HUES48 (cell line): ENCODE measurements around the gene MLKL.
A peak's percentile ranks its signal among the peaks of the same experiment; 100 is the strongest.

Experiments used
- H3K27ac ChIP-seq: one replicate; pipeline ENCODE4 v1.7.0; 2013; ENCODE audit warnings: low read depth, low read length, inconsistent platforms
- H3K27me3 ChIP-seq: 2 replicates; pipeline ENCODE4 v1.6.1; 2013; ENCODE audit warnings: mild to moderate bottlenecking, low read length; ENCODE audit not compliant: control insufficient read depth, insufficient read depth
- H3K36me3 ChIP-seq: 2 replicates; pipeline ENCODE4 v1.6.1; 2013; ENCODE audit warnings: low read length; ENCODE audit not compliant: control insufficient read depth, insufficient read depth
- H3K4me1 ChIP-seq: 2 replicates; pipeline ENCODE4 v1.6.1; 2013; ENCODE audit warnings: mild to moderate bottlenecking, low read length; ENCODE audit not compliant: control insufficient read depth, insufficient read depth
- H3K4me3 ChIP-seq: 2 replicates; pipeline ENCODE4 v1.5.1; 2013; ENCODE audit warnings: mild to moderate bottlenecking, low read depth, low read length
- H3K9ac ChIP-seq: 2 replicates; pipeline ENCODE4 v1.6.1; 2013; ENCODE audit warnings: mild to moderate bottlenecking, low read depth, low read length, moderate library complexity
- H3K9me3 ChIP-seq: 2 replicates; pipeline ENCODE4 v1.6.1; 2013; ENCODE audit warnings: low read length; ENCODE audit not compliant: control insufficient read depth, insufficient read depth

The MLKL gene

DNA sequence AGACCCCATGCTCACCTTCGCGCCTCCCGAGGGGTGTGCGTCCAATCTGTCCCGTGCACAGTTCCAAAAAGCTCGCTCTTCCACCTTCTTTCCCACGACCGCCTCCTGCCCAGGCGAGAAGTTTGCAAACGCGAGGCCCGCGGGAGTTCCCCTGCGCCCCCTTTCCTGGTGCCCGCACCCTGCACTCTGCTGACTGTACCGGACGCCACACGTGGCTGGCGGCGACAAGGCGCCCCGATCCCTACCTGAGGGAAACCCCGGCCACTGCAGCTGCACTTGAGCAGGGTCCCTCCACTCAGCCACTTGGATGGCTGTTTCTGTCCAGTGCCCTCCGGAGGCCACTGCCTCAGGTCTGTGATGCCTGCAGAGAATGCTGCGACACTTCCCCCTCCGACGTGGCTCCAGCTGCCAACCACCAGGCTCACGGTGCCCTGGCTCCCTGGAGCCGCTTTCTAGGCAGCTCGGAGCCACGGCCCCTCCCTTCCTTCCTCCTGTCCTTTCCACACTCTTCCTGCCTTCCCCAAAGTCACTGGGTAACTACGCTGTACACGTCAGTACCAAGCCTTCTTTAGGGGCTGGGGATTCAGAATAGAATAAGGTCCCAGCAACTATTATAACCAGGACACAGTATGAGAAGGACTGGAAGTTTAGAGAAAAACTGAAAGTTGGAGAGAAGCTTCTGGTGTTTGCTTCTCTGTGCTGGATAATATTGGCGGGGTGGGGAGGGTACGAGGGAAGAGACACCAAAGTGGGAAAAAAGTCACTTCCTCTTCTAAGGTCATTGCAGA is at the start of gene MLKL:
MLKL (minus strand) TSS at position 425 of the 788 bp plus-strand sequence. CDS start 5,105 bp downstream, outside the sequence.
- Histone ChIP-seq H3K27me3 (peaks cover 14% of the 10 kb centered on the region), H3K4me3 (peak within 1 kb of the TSS; percentile 61), H3K9me3 (no peaks in the 10 kb centered on the region), H3K9ac (peak within 1 kb of the TSS; percentile 5; the same call in 1 of the 2 replicates), H3K36me3 (no peaks in the 10 kb centered on the region), H3K27ac (no peak within 1 kb of the TSS), H3K4me1 (no peaks in the 10 kb centered on the region)

DNA sequence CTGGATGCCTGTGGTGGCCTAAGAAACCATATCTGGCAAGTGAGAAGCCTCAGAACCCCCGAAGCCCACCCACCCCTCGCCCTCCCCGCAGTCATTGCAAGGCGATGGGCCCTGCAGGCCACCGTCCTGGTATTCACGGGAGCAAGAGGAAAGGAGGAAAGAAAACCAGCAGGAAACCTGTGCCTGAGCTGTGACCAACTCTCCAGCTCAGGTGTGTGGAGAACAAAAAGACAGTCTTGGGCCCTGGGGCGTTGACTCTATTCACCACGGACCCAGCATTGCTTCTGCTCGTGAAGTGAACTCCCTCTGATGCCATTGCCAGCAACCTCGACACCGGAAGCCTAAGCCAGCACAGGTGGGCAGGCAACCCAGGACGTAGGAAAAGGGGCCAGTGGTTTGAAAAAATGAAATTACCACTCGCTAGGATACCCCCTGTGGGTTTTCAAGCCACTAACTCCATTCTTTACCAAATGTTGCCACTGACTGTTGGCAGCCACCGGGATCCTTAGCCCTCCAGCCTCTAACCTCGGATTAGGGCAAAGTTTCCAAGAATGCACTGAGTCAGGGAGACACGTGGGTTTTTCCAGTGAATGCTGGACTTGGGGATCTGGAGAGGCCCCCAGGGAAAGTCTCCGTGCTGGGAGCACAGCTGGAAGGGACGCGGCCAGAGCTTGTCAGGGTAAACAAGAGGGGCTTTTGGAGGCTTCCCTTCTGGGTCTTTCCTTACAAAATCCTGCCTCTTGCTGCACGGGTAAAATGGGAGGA is 48.8 kb upstream of the MLKL start:
- Histone ChIP-seq H3K27me3 (no peaks in the 10 kb centered on the region), H3K27ac (peak overlapping the region; percentile 46), H3K9me3 (no peaks in the 10 kb centered on the region), H3K36me3 (no peaks in the 10 kb centered on the region), H3K4me1 (peaks cover 13% of the 10 kb centered on the region), H3K4me3 (no peak overlapping the region), H3K9ac (no peak overlapping the region)

DNA sequence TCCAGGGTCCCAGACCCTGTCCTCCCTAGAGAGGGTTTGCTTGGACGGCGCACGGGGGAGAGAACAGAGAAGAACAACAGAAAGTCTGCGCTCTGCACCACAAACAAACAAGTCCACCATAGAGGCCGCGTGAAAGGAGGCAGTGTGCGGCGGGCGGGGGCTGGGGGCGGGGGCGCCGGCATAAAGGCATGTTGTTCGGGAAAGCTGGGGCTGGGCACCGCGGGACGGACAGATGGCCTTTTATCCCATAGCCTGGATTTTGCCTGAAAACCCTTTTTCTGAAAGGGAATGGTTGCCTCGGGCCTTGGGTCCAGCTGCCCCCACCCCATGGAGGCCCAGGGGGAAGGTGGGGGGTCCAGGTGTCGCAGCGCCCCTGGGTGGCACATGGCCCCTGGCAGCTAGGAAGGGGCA is 48.0 kb upstream of the MLKL start:
- H3K36me3 ChIP-seq = no peaks in the 10 kb centered on the region
- H3K27me3 ChIP-seq = no peaks in the 10 kb centered on the region
- H3K9me3 ChIP-seq = no peaks in the 10 kb centered on the region
- peaks cover 13% of the 10 kb centered on the region for H3K4me1 ChIP-seq
- no peak overlapping the region for H3K27ac ChIP-seq
- no peak overlapping the region for H3K9ac ChIP-seq
- no peak overlapping the region for H3K4me3 ChIP-seq

DNA sequence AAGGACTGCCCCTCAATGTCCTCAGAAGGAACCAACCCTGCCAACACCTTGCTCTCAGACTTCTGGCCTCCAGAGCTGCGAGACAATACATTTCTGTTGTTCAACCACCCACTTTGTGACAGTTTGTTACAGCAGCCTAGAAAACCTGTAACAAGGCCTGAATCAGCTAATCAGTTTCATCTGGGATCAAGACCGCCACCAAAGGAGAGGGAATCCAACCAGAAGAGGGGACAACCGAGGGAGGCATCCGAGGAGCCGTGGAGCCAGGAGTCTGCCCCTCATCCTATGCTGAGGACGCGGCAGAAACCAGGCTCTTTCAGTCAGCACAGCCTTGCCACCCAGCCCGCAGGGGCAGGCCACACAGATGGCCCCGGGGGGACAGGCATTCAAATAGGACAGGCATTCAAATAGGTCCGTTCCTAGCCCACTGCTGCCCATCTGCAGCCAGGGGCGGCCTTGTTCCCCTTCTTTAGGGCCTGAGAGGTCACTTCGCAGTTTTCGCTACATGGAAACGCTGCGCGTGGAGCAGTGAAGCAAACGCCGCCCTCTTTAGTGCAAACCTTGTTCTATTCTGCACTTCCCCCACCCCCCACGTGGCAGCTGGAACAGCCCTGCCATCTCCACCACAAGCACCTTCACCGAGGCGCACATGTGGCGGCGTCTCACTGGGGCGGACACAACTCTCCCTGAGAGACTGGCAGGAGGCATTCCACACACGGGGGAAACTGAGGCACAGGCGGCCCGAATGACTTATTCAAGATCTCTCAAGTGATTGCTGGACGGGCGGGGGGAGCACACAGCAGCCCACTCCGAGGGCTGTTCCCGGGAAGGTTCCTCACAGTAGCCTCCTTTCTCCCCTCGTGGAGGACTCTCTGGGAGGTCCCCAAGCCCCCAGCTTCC is 47.3 kb upstream of the MLKL start:
- Histone ChIP-seq H3K4me1 (peaks cover 16% of the 10 kb centered on the region), H3K27ac (no peak overlapping the region), H3K9ac (no peak overlapping the region), H3K27me3 (no peaks in the 10 kb centered on the region), H3K36me3 (no peaks in the 10 kb centered on the region), H3K4me3 (no peak overlapping the region), H3K9me3 (no peaks in the 10 kb centered on the region)

DNA sequence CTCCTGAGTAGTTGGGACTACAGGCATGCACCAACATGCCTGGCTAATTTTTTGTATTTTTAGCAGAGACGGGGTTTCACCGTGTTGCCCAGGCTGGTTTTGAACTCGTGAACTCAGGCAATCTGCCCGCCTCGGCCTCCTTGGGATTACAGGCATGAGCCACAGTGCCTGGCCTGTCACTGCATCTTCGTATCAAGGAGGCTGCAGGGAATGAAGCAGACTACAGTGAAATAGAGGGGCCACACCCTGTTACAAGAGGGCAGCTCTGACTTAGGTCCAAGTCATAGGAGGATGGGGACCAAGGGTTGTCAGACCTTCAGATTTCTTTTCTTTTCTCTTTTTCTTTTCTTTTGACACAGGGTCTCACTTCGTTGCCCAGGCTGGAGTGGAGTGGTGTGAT is 45.3 kb upstream of the MLKL start:
- H3K4me3 ChIP-seq = no peak overlapping the region
- no peak overlapping the region for H3K27ac ChIP-seq
- no peak overlapping the region for H3K9ac ChIP-seq
- no peaks in the 10 kb centered on the region for H3K27me3 ChIP-seq
- H3K9me3 ChIP-seq = no peaks in the 10 kb centered on the region
- no peaks in the 10 kb centered on the region for H3K36me3 ChIP-seq
- H3K4me1 ChIP-seq = peaks cover 23% of the 10 kb centered on the region

DNA sequence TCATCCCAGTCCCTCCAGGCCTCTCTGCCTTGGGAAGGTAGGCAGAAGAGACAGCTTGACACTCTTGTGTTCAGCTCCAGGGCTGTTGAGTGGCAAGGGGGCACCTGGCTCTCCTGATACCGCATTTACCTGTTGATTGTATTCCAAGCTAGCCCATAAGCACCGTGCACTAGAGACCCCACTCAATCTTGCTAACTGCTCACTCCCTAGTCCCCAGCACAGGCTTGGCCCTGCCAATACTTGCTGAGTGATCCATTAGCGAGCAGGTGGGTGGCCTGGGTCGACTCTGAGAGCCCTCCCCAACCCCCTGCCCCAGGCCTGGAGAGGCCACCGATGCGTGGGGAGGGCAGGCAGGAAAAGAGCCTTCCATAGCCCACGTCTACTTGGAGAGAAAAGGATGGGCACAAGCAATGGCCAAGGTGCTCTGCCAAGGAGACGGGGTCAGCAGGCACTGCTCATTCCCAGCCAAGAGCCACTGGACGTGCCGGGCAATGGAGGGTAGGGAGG is 44.5 kb upstream of the MLKL start:
- Histone ChIP-seq H3K9ac (no peak overlapping the region), H3K36me3 (no peaks in the 10 kb centered on the region), H3K4me1 (peaks cover 19% of the 10 kb centered on the region), H3K27ac (no peak overlapping the region), H3K27me3 (no peaks in the 10 kb centered on the region), H3K4me3 (no peak overlapping the region), H3K9me3 (no peaks in the 10 kb centered on the region)

DNA sequence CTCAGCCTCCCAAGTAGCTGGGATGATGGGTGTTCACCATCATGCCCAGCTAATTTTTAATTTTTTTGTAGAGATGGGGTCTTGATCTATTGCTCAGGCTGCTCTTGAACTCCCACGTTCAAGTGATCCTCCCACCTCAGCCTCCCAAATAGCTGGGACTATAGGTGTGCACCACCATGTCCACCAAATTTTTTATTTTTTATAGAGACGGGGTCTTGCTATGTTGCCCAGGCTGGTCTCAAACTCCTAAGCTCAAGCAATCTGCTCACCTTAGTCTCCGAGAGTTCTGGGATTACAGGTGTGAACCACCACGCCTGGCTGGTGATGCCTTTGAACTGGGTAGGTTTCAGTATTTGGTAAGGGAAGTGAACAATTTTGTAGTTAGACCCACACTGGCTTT is 43.9 kb upstream of the MLKL start:
- Histone ChIP-seq H3K36me3 (no peaks in the 10 kb centered on the region), H3K4me1 (peaks cover 13% of the 10 kb centered on the region), H3K27ac (no peak overlapping the region), H3K4me3 (no peak overlapping the region), H3K9ac (no peak overlapping the region), H3K9me3 (no peaks in the 10 kb centered on the region), H3K27me3 (no peaks in the 10 kb centered on the region)

DNA sequence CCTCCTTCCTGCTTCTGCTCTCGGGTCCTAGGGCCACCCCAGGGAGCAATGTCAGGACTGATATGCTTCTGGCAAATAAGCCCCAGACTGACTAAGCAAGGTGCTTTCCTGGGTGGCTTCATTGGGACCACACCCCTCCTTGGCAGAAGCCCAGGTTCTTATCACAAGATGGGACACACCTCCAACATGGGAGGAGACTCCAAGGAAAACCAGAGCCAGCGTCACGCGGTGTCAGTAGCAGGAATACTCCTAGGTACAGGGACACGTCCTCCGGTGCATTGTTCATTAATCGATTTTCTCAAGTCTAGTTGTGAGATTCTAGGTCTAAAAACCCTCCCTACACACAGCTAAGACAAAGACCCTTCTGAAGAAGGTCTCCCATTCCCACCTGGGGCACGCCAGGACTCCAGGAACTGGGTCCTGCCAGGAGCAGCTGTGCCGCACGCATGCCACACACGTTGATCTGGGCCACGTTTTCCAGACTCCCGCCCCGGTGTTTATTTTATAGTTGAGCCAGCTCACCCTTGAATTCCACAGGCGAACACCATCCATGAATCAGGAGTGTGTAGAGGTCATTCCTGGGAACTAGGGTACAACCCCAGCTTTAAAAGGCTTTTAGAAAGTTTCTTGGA is 43.1 kb upstream of the MLKL start:
- H3K9ac ChIP-seq = no peak overlapping the region
- H3K4me3 ChIP-seq = no peak overlapping the region
- H3K9me3 ChIP-seq = no peaks in the 10 kb centered on the region
- peaks cover 10% of the 10 kb centered on the region for H3K4me1 ChIP-seq
- no peaks in the 10 kb centered on the region for H3K36me3 ChIP-seq
- H3K27me3 ChIP-seq = no peaks in the 10 kb centered on the region
- H3K27ac ChIP-seq = no peak overlapping the region

DNA sequence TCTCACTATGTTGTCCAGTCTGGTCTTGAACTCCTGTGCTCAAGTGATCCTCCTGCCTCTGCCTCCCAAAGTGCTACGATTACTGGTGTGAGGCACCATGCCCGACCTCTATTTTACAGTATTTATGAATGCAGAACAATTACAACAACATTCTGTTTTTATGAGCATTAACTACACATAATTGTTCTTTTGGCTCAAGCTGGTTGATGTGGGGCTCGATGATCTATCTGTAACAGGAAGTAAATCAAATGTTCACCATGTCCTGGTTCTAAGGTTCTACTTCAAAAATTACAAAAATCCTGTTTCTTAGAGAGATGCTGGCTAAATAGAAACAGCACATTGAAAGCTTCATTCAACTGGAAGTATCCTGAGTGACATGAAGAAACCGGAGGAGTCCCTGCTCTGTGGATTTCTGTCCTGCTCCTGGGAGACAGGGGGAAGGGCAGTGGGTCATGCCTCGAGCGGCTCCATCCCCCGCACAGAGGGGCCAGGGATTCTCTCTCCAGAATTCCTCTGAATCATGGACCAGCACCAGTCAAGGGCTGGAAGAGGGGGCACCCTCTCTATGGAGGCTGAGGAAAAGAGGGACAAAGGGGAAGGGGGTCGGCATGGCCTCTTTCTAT is 42.5 kb upstream of the MLKL start:
- H3K9me3 ChIP-seq = no peaks in the 10 kb centered on the region
- no peak overlapping the region for H3K9ac ChIP-seq
- H3K27ac ChIP-seq = no peak overlapping the region
- no peaks in the 10 kb centered on the region for H3K36me3 ChIP-seq
- peaks cover 13% of the 10 kb centered on the region for H3K4me1 ChIP-seq
- H3K4me3 ChIP-seq = no peak overlapping the region
- no peaks in the 10 kb centered on the region for H3K27me3 ChIP-seq

DNA sequence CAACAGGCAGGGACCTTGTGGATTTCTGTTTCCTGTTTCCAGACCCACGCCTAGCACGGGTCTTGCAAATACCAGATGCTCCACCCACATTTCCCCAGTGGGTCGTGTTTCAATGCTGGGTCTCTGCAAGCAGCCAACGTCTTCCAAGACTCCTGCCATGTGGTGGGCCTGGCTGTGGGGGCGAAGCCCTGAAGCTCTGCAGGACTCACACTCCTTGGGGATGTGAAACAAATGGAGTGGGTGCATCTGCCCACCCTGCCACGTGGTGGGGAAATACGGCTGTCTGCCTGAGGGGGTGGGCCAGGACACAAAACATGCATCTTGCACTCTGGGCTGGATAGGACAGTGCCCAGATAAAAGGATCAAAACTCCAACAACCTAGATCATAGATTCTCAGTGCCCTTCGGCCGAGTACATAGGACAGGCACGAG is 41.4 kb upstream of the MLKL start:
- H3K27ac ChIP-seq = no peak overlapping the region
- H3K9me3 ChIP-seq = no peaks in the 10 kb centered on the region
- H3K4me3 ChIP-seq = no peak overlapping the region
- no peaks in the 10 kb centered on the region for H3K36me3 ChIP-seq
- peaks cover 15% of the 10 kb centered on the region for H3K4me1 ChIP-seq
- no peaks in the 10 kb centered on the region for H3K27me3 ChIP-seq
- no peak overlapping the region for H3K9ac ChIP-seq
